Measurements from ENCODE around the gene JAK1. TPM values are rescaled to one million over a fixed set of nuclear protein-coding genes. Genes with fewer than 3 reads are reported as not detected.

JAK1 gene
- total and polyA plus RNA-seq, 10 of the 15 experiments (the other 5 are each of a cell fraction or from before 2014, with no cell fraction given) = 9.6 to 45.5 (median 35.7) TPM

DNA sequence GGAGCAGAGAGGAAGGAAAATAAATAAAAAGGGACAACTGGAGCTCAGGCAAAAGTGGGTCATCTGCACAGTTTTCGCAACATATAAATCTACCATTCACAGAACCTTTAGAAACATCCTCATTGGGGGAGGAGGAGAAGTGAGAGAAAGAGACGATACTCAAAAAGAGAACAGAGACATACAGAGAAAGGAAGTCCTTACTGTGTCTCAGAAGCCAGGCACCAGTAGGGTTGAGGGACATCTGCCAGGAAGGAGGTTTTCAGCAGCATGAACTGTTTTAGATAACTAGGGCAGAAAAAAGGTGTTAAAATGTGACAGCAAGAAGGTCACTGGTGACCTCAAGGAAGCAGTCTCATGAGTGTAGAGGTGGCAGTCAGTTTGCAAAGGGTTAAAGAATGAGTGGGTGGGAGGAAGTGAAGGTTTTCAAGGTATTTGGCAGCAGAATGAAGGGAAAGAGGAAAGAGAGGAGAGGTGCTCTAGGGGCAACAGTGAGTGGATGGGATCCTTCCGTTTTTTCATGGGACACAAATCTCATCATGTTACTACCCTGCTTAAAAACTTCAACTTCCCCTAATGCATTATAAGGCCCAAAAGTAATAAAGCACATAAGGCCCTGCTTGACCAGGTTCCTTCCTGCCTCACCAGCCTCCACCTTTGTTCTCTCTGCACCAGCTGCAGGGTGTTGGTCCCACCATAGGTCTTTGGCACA, 9.5 kb downstream of the JAK1 start (continued):
- TF ChIP-seq NFYB (IDR thresholded peaks at IDR 0.05; ENCODE audit: insufficient read depth, low read depth, low read length) = no peak
- TF ChIP-seq NR2C2 (IDR thresholded peaks at IDR 0.05; ENCODE audit: borderline replicate concordance, control insufficient read depth, insufficient read length, low read depth) = no peak
- TF ChIP-seq NR2C1 (IDR thresholded peaks at IDR 0.05) = peak; percentile 32; the same call in 1 of the 2 replicates
- TF ChIP-seq RAD21 (IDR thresholded peaks at IDR 0.05; ENCODE audit: insufficient read depth, low read depth, low read length) = no peak
- no peak for TF ChIP-seq SMAD1 (IDR thresholded peaks at IDR 0.05; ENCODE audit: low read depth, partially characterized antibody)
- peak; percentile 81; the same call in 1 of the 2 replicates for TF ChIP-seq CREB1 (IDR thresholded peaks at IDR 0.05; ENCODE audit: low read depth)
- no peak for TF ChIP-seq IRF5 (IDR thresholded peaks at IDR 0.05; ENCODE audit: borderline replicate concordance)
- no peak for TF ChIP-seq CBX3 (IDR thresholded peaks at IDR 0.05; ENCODE audit: borderline replicate concordance, low read depth)
- TF ChIP-seq MEF2A (IDR thresholded peaks at IDR 0.05; ENCODE audit: insufficient read depth, low read depth, low read length) = 0 out of 2 replicates have a peak, but pooled peaks have one; percentile 37
- TF ChIP-seq, protein P1, sequence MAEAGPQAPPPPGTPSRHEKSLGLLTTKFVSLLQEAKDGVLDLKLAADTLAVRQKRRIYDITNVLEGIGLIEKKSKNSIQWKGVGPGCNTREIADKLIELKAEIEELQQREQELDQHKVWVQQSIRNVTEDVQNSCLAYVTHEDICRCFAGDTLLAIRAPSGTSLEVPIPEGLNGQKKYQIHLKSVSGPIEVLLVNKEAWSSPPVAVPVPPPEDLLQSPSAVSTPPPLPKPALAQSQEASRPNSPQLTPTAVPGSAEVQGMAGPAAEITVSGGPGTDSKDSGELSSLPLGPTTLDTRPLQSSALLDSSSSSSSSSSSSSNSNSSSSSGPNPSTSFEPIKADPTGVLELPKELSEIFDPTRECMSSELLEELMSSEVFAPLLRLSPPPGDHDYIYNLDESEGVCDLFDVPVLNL (IDR thresholded peaks at IDR 0.05; ENCODE audit: low read depth, low read length) = no peak
- TF ChIP-seq BHLHE40 (IDR thresholded peaks at IDR 0.05; ENCODE audit: borderline replicate concordance in 1 of 2, low read depth in 2 of 2, low read length in 1 of 2) = peak; percentile 51 to 70; a peak in 2 of 4 replicates
- no peak for TF ChIP-seq USF1 (IDR thresholded peaks at IDR 0.05; ENCODE audit: borderline replicate concordance, extremely low read length, insufficient read depth, low read depth, low read length)
- TF ChIP-seq, protein P2, sequence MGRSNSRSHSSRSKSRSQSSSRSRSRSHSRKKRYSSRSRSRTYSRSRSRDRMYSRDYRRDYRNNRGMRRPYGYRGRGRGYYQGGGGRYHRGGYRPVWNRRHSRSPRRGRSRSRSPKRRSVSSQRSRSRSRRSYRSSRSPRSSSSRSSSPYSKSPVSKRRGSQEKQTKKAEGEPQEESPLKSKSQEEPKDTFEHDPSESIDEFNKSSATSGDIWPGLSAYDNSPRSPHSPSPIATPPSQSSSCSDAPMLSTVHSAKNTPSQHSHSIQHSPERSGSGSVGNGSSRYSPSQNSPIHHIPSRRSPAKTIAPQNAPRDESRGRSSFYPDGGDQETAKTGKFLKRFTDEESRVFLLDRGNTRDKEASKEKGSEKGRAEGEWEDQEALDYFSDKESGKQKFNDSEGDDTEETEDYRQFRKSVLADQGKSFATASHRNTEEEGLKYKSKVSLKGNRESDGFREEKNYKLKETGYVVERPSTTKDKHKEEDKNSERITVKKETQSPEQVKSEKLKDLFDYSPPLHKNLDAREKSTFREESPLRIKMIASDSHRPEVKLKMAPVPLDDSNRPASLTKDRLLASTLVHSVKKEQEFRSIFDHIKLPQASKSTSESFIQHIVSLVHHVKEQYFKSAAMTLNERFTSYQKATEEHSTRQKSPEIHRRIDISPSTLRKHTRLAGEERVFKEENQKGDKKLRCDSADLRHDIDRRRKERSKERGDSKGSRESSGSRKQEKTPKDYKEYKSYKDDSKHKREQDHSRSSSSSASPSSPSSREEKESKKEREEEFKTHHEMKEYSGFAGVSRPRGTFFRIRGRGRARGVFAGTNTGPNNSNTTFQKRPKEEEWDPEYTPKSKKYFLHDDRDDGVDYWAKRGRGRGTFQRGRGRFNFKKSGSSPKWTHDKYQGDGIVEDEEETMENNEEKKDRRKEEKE (IDR thresholded peaks at IDR 0.05) = no peak
- TF ChIP-seq TCF12 (IDR thresholded peaks at IDR 0.05; ENCODE audit: low read depth, low read length) = no peak
- TF ChIP-seq EZH2 (IDR thresholded peaks at IDR 0.05; ENCODE audit: borderline replicate concordance, control insufficient read depth, low read depth, low read length) = no peak
- no peak for TF ChIP-seq ATF3 (IDR thresholded peaks at IDR 0.05; ENCODE audit: borderline replicate concordance, extremely low read depth, low read depth, low read length)
- TF ChIP-seq CBX5 (IDR thresholded peaks at IDR 0.05; ENCODE audit: low read depth) = no peak
- no peak for TF ChIP-seq SUPT20H (IDR thresholded peaks at IDR 0.05; ENCODE audit: borderline replicate concordance, control insufficient read depth, low read depth, low read length)
- no peak for TF ChIP-seq MYC (IDR thresholded peaks at IDR 0.05; ENCODE audit: insufficient read depth, insufficient read length, insufficient replicate concordance, low read length, severe bottlenecking)
- no peak for TF ChIP-seq ZNF24 (IDR thresholded peaks at IDR 0.05)
- TF ChIP-seq NFYA (IDR thresholded peaks at IDR 0.05; ENCODE audit: borderline replicate concordance, low read depth, low read length) = no peak
- no peak for TF ChIP-seq RFX5 (IDR thresholded peaks at IDR 0.05; ENCODE audit: low read depth, low read length)
